Measurements from ENCODE around the gene EHD2. TPM values are rescaled to one million over a fixed set of nuclear protein-coding genes. Genes with fewer than 3 reads are reported as not detected.

EHD2 gene
- total and polyA plus RNA-seq, 2 experiments from 2014 or later, result 163 to 498 TPM

GRCh38 chr19:47675859-47676258 is 37.4 kb upstream of the EHD2 start:
- Histone ChIP-seq H3K9ac (no peak overlapping the region), H3K4me2 (ENCODE audit: unreplicated experiment) (no peak overlapping the region), H3K4me3 (no peak overlapping the region), H3F3A (ENCODE audit: insufficient read depth) (no peaks in the 10 kb centered on the region), H4K20me1 (ENCODE audit: insufficient read depth) (no peaks in the 10 kb centered on the region), H3K27me3 (replicated peaks; ENCODE audit: insufficient read depth) (no peaks in the 10 kb centered on the region), H3K9me2 (ENCODE audit: insufficient read depth) (no peaks in the 10 kb centered on the region), H2AFZ (no peak overlapping the region), H3K79me2 (ENCODE audit: insufficient read depth) (peaks cover 11% of the 10 kb centered on the region), H3K9me3 (ENCODE audit: low read depth) (no peaks in the 10 kb centered on the region), H3K36me3 (ENCODE audit: low read depth) (peaks cover 3% of the 10 kb centered on the region; the same call in 1 of the 2 replicates), H3K27ac (no peak overlapping the region), H3K4me1 (ENCODE audit: insufficient read depth) (no peaks in the 10 kb centered on the region)
- no peak for DNase-seq
- in situ Hi-C loops (cut with MboI), result no loop called here
- 74% methylated on average over 7 to 8 of the region's 8 CpGs for whole genome bisulfite sequencing, 2 experiments (ENCODE audit: low coverage in 1 of 2, low lambda C conversion rate in 2 of 2, missing lambda C conversion rate in 2 of 2)
- no peak for TF ChIP-seq EZH2 (IDR thresholded peaks at IDR 0.05; ENCODE audit: insufficient read depth, poor library complexity, severe bottlenecking)
- TF ChIP-seq EZH2phosphoT487 (IDR thresholded peaks at IDR 0.05; ENCODE audit: insufficient read depth, low read depth), result no peak

DNA sequence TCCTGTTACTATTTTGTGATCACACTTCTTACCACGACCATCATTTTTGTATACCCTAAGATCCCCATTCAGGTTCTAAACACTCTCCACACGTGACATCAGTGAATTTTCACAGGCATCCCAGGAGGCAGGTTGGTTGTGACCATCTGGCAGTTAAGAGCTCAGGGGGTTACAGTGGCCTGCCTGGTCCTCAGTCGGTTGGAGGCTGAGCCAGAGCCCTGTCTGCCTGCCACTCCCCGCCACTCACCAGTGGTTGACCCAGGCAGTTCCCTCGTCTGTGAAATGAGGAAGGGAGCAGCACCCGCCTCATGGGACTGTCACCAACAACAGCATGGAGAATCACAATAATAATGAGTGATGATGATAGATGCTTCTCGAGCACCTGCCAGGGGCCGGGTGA is 36.4 kb upstream of the EHD2 start:
- TF ChIP-seq EZH2 (IDR thresholded peaks at IDR 0.05; ENCODE audit: insufficient read depth, poor library complexity, severe bottlenecking), result no peak
- no peak for TF ChIP-seq EZH2phosphoT487 (IDR thresholded peaks at IDR 0.05; ENCODE audit: insufficient read depth, low read depth)
- no peaks in the 10 kb centered on the region for H3K9me3 ChIP-seq (ENCODE audit: low read depth)
- no peaks in the 10 kb centered on the region for H3K4me1 ChIP-seq (ENCODE audit: insufficient read depth)
- H4K20me1 ChIP-seq (ENCODE audit: insufficient read depth), result no peaks in the 10 kb centered on the region
- H3K4me2 ChIP-seq (ENCODE audit: unreplicated experiment), result no peak overlapping the region
- no peaks in the 10 kb centered on the region for H3K27me3 ChIP-seq (replicated peaks; ENCODE audit: insufficient read depth)
- 86 to 88% methylated on average over 8 of the region's 8 CpGs for WGBS, 2 experiments (ENCODE audit: low coverage in 1 of 2, low lambda C conversion rate in 2 of 2, missing lambda C conversion rate in 2 of 2)
- H3K9ac ChIP-seq, result no peak overlapping the region
- no peak overlapping the region for H3K27ac ChIP-seq
- H2AFZ ChIP-seq, result no peak overlapping the region
- no peak for DNase-seq
- H3K4me3 ChIP-seq, result no peak overlapping the region
- no peaks in the 10 kb centered on the region for H3F3A ChIP-seq (ENCODE audit: insufficient read depth)
- peaks cover 3% of the 10 kb centered on the region; the same call in 1 of the 2 replicates for H3K36me3 ChIP-seq (ENCODE audit: low read depth)
- H3K79me2 ChIP-seq (ENCODE audit: insufficient read depth), result peaks cover 2% of the 10 kb centered on the region; the same call in 1 of the 2 replicates
- in situ Hi-C loops (cut with MboI), result no loop called here
- no peaks in the 10 kb centered on the region for H3K9me2 ChIP-seq (ENCODE audit: insufficient read depth)

DNA sequence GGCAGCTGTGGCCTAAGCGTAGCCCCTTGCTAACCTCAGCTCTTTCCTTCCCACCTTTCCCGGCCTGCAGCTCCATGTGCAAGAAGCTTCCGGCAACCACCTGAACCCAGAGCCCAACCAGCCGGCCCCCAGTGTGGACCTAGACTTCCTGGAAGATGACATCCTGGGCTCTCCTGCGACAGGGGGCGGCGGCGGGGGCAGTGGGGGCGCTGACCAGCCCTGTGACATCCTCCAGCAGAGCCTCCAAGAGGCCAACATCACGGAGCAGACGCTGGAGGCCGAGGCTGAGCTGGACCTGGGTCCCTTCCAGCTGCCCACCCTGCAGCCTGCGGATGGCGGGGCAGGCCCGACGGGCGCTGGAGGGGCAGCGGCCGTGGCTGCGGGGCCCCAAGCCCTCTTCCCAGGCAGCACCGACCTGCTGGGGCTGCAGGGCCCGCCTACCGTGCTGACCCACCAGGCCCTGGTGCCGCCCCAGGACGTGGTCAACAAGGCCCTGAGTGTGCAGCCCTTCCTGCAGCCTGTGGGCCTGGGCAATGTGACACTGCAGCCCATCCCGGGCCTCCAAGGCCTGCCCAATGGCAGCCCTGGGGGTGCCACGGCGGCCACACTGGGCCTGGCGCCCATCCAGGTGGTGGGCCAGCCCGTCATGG is 33.8 kb upstream of the EHD2 start:
- Histone ChIP-seq H3K4me3 (no peak overlapping the region), H3K4me1 (ENCODE audit: insufficient read depth) (no peaks in the 10 kb centered on the region), H3F3A (ENCODE audit: insufficient read depth) (no peaks in the 10 kb centered on the region), H3K27ac (no peak overlapping the region), H3K4me2 (ENCODE audit: unreplicated experiment) (no peak overlapping the region), H2AFZ (no peak overlapping the region), H3K79me2 (ENCODE audit: insufficient read depth) (peaks cover 7% of the 10 kb centered on the region), H3K27me3 (replicated peaks; ENCODE audit: insufficient read depth) (no peaks in the 10 kb centered on the region), H3K9me3 (ENCODE audit: low read depth) (no peaks in the 10 kb centered on the region), H3K9me2 (ENCODE audit: insufficient read depth) (no peaks in the 10 kb centered on the region), H3K36me3 (ENCODE audit: low read depth) (no peaks in the 10 kb centered on the region; the same call in 1 of the 2 replicates), H3K9ac (no peak overlapping the region), H4K20me1 (ENCODE audit: insufficient read depth) (no peaks in the 10 kb centered on the region)
- DNase-seq, result no peak
- TF ChIP-seq EZH2 (IDR thresholded peaks at IDR 0.05; ENCODE audit: insufficient read depth, poor library complexity, severe bottlenecking) (no peak), EZH2phosphoT487 (IDR thresholded peaks at IDR 0.05; ENCODE audit: insufficient read depth, low read depth) (no peak)
- in situ Hi-C loops (cut with MboI), result no loop called here
- WGBS, 2 experiments (ENCODE audit: low coverage in 1 of 2, low lambda C conversion rate in 2 of 2, missing lambda C conversion rate in 2 of 2), result 90 to 91% methylated on average over 18 to 24 of the region's 30 CpGs

DNA sequence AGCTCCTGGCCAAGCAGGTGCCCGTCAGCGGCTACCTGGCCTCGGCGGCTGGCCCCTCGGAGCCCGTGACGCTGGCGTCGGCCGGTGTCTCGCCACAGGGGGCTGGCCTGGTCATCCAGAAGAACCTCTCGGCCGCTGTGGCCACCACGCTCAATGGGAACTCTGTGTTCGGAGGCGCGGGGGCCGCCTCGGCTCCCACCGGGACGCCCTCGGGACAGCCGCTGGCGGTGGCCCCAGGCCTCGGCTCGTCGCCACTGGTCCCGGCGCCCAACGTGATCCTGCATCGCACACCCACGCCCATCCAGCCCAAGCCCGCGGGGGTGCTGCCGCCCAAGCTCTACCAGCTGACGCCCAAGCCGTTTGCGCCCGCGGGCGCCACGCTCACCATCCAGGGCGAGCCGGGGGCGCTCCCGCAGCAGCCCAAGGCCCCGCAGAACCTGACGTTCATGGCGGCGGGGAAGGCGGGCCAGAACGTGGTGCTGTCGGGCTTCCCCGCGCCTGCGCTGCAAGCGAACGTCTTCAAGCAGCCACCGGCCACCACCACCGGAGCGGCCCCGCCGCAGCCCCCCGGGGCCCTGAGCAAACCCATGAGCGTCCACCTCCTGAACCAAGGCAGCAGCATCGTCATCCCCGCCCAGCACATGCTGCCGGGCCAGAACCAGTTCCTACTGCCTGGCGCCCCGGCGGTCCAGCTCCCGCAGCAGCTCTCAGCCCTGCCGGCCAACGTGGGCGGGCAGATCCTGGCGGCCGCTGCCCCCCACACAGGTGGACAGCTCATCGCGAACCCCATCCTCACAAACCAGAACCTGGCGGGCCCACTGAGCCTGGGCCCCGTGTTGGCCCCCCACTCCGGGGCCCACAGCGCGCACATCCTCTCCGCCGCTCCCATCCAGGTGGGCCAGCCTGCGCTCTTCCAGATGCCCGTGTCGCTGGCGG is 33.0 kb upstream of the EHD2 start:
- no peak for DNase-seq
- Histone ChIP-seq H3K27ac (no peak overlapping the region), H3F3A (ENCODE audit: insufficient read depth) (no peaks in the 10 kb centered on the region), H2AFZ (no peak overlapping the region), H3K79me2 (ENCODE audit: insufficient read depth) (peaks cover 15% of the 10 kb centered on the region), H4K20me1 (ENCODE audit: insufficient read depth) (no peaks in the 10 kb centered on the region), H3K4me3 (no peak overlapping the region), H3K9me3 (ENCODE audit: low read depth) (no peaks in the 10 kb centered on the region), H3K9ac (no peak overlapping the region), H3K27me3 (replicated peaks; ENCODE audit: insufficient read depth) (no peaks in the 10 kb centered on the region), H3K9me2 (ENCODE audit: insufficient read depth) (no peaks in the 10 kb centered on the region), H3K4me1 (ENCODE audit: insufficient read depth) (no peaks in the 10 kb centered on the region), H3K36me3 (ENCODE audit: low read depth) (no peaks in the 10 kb centered on the region; the same call in 1 of the 2 replicates), H3K4me2 (ENCODE audit: unreplicated experiment) (no peak overlapping the region)
- WGBS, 2 experiments (ENCODE audit: low coverage in 1 of 2, low lambda C conversion rate in 2 of 2, missing lambda C conversion rate in 2 of 2), result 95 to 96% methylated on average over 56 to 84 of the region's 90 CpGs
- no peak for TF ChIP-seq EZH2 (IDR thresholded peaks at IDR 0.05; ENCODE audit: insufficient read depth, poor library complexity, severe bottlenecking)
- no peak for TF ChIP-seq EZH2phosphoT487 (IDR thresholded peaks at IDR 0.05; ENCODE audit: insufficient read depth, low read depth)
- in situ Hi-C loops (cut with MboI), result no loop called here
